Adrenal gland (tissue), 12 donors: ENCODE data around the gene STS. TPM values are rescaled to one million over a fixed set of nuclear protein-coding genes. Genes with fewer than 3 reads are reported as not detected.

ENCODE experiments used
- DNase-seq, 7 donors: peaks; one replicate each; pipeline ENCODE4 v3.0.0-alpha.2; 2019 to 2020
- H3K27ac ChIP-seq, 5 donors: fragments of 200-600 bp; sonication (generic) in 4 of 5; 1 replicate in 3 of 5; 2 replicates in 2 of 5; pipeline versions ENCODE4 v1.5.1 to v1.8.0; 2016 to 2020; ENCODE audit warnings: mild to moderate bottlenecking in 1 of 5
- H3K27me3 ChIP-seq: fragments of 200-600 bp; 2 replicates; pipeline ENCODE4 v1.8.0; 2021
- H3K36me3 ChIP-seq, 2 donors: fragments of 200-600 bp; replicated peaks in 1 of 2; 1 replicate in 1 of 2; 2 replicates in 1 of 2; pipeline versions ENCODE4 v1.5.1 to v1.8.0; 2018 to 2022
- H3K4me1 ChIP-seq, 2 donors: fragments of 200-600 bp; replicated peaks in 1 of 2; 1 replicate in 1 of 2; 2 replicates in 1 of 2; pipeline versions ENCODE4 v1.5.1 to v1.8.0; 2018 to 2021
- H3K4me3 ChIP-seq, 4 donors: fragments of 200-600 bp; sonication (generic) in 3 of 4; one replicate each; pipeline ENCODE4 v1.5.1; 2016 to 2018
- H3K9me3 ChIP-seq, 3 donors: fragments of 200-600 bp; sonication (generic) in 1 of 3; replicated peaks in 1 of 3; 1 replicate in 2 of 3; 2 replicates in 1 of 3; pipeline versions ENCODE4 v1.5.1 to v1.8.0; 2016 to 2021
- POLR2A ChIP-seq, 2 donors: fragments of 450-650 bp; IDR thresholded peaks; one replicate each; pipeline ENCODE4 v1.6.1; 2017; ENCODE audit warnings: antibody characterized with exemption in 2 of 2, mild to moderate bottlenecking in 2 of 2, moderate library complexity in 1 of 2
- WGBS, 4 donors: extraction: QIAGEN DNeasy Blood & Tissue Kit in 2 of 4; methylation state at CpG; one replicate each; pipeline versions ENCODE4 v1.1.5 to v1.1.7; 2013 to 2017; 5-methylcytosine and 5-hydroxymethylcytosine counted together
- intact Hi-C, 2 donors: fragments of 100-400 bp; cut with DNase I; formaldehyde crosslinking; loops; one replicate each; pipeline versions ENCODE4 v1.14.1 to v1.15.0; 2022 to 2023
- polyA plus RNA-seq, 3 donors: library from polyadenylated mRNA; stranded (reverse); fragments of 200-250 nt in 2 of 3; fragments of 350-450 nt in 1 of 3; fragmentation: Illumina TruSeq in 1 of 3; extraction: RNeasy Lipid Tissue Mini Kit (QIAGEN cat#74804) in 1 of 3; gene quantifications; one replicate each; pipeline ENCODE4 v1.2.3, GENCODE V29; 2013 to 2014
- total RNA-seq, 9 donors: library from RNA; depleted of rRNA in 4 of 9; stranded (reverse); fragments of >200 nt in 4 of 9; fragments of 120-200 nt in 1 of 9; fragmentation: NEBNext Ultra II Directional in 1 of 9; extraction: Animal tissue kit (Norgen Biotek cat#: 25700) in 1 of 9; gene quantifications; one replicate each; pipeline versions ENCODE4 v1.1.0 to v1.2.4, GENCODE V29; 2013 to 2023
- TF ChIP-seq, protein P1 (sequence below), 6 experiments: fragments of 450-650 bp in 4 of 6; fragments of 200-600 bp in 2 of 6; sonication (generic) in 1 of 6; IDR thresholded peaks; 1 replicate in 5 of 6; 2 replicates in 1 of 6; pipeline versions ENCODE4 v1.5.1 to v1.8.0; 2016 to 2021; ENCODE audit warnings: antibody characterized with exemption in 6 of 6, mild to moderate bottlenecking in 2 of 6, moderate library complexity in 1 of 6
- donor health status: healthy with polysubstance abuse.
- donor health status: Bipolar disorder and iron deficiency.
- donor health status: DM: yes; HTN: yes; CAD: no.
- donor health status: DM: no; HTN: no; CAD: no.
- donor health status: DM: no; HTN: no; CAD: no.
- donor health status: DM: yes; HTN: yes; CAD: no.

Gene STS
- total and polyA plus RNA-seq, 12 donors, result 1.4 to 12.2 (median 4.6) TPM

GRCh38 chrX:7117587-7117986 is 29.9 kb upstream of the STS start:
- WGBS, 4 donors, result 89 to 99% (median 95%) methylated on average over 3 of the region's 3 CpGs
- no peaks in the 10 kb centered on the region for H3K9me3 ChIP-seq
- DNase-seq, result no peak
- H3K27me3 ChIP-seq, result no peaks in the 10 kb centered on the region
- H3K4me3 ChIP-seq, result no peak overlapping the region
- peaks cover 6 to 20% of the 10 kb centered on the region in 2 donors for H3K4me1 ChIP-seq
- TF ChIP-seq, protein P1, sequence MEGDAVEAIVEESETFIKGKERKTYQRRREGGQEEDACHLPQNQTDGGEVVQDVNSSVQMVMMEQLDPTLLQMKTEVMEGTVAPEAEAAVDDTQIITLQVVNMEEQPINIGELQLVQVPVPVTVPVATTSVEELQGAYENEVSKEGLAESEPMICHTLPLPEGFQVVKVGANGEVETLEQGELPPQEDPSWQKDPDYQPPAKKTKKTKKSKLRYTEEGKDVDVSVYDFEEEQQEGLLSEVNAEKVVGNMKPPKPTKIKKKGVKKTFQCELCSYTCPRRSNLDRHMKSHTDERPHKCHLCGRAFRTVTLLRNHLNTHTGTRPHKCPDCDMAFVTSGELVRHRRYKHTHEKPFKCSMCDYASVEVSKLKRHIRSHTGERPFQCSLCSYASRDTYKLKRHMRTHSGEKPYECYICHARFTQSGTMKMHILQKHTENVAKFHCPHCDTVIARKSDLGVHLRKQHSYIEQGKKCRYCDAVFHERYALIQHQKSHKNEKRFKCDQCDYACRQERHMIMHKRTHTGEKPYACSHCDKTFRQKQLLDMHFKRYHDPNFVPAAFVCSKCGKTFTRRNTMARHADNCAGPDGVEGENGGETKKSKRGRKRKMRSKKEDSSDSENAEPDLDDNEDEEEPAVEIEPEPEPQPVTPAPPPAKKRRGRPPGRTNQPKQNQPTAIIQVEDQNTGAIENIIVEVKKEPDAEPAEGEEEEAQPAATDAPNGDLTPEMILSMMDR (IDR thresholded peaks at IDR 0.05), result no peak
- TF ChIP-seq POLR2A (IDR thresholded peaks at IDR 0.05), result no peak
- H3K27ac ChIP-seq, result no peak overlapping the region
- intact Hi-C loops, result no loop called here
- H3K36me3 ChIP-seq, result no peaks in the 10 kb centered on the region

- H3K27ac ChIP-seq, result no peak overlapping the region
- TF ChIP-seq, protein P1 (IDR thresholded peaks at IDR 0.05), result no peak
- no peak for TF ChIP-seq POLR2A (IDR thresholded peaks at IDR 0.05)
- 81 to 96% (median 89%) methylated on average over 7 of the region's 7 CpGs for WGBS, 4 donors
Measured at GRCh38 chrX:7119950-7120877, 27.3 kb upstream of the STS start.

DNA sequence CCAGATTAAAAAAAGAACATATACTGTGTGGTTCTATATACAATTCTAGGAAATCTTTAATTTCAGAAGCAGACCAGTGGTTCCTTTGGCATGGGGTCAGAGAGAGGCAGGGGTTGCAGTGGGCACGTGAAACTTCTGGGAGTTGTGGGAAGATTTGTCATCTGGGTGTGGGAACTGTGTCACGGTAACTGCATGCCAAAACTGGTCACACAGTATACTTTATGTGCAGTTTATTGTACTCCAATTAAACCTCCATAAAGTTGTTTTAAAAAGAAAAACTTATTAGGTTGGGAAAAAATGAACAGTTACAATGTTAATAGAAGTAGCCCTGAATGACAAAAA is 26.7 kb upstream of the STS start:
- TF ChIP-seq, protein P1 (IDR thresholded peaks at IDR 0.05), result no peak
- TF ChIP-seq POLR2A (IDR thresholded peaks at IDR 0.05), result no peak
- H3K36me3 ChIP-seq, result no peaks in the 10 kb centered on the region
- no peak overlapping the region for H3K27ac ChIP-seq
- no peaks in the 10 kb centered on the region for H3K27me3 ChIP-seq
- peaks cover 6 to 12% of the 10 kb centered on the region in 2 donors for H3K4me1 ChIP-seq
- no peak for DNase-seq
- WGBS, 4 donors, result 14 to 42% (median 29%) methylated on average over 2 of the region's 2 CpGs
- H3K4me3 ChIP-seq, result no peak overlapping the region
- intact Hi-C loops, result no loop called here
- H3K9me3 ChIP-seq, result no peaks in the 10 kb centered on the region

More at GRCh38 chrX:7119950-7120877, 27.3 kb upstream of the STS start:
- DNase-seq, result no peak
- peaks cover 6 to 16% of the 10 kb centered on the region in 2 donors for H3K4me1 ChIP-seq
- no peak overlapping the region for H3K4me3 ChIP-seq
- H3K27me3 ChIP-seq, result no peaks in the 10 kb centered on the region
- H3K9me3 ChIP-seq, result no peaks in the 10 kb centered on the region
- no peaks in the 10 kb centered on the region for H3K36me3 ChIP-seq
- intact Hi-C loops, result no loop called here

DNA sequence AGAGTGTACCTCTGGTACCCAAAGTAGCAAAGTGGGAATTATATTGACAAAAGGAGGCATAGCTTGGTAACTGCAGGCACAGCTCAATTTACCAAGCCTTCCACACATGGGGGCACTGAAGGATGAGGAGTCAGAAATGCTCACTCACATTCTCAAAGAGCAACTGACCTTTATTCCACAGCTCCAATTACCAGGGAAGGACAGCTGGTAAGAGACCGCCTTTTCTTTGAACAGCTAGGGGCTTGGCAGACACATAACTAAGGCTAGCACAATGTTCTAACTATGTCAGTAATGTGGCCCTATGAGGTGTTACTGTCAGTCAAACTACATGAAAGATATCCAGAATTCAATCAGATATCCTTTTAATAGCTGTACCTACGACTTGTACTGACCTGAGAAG is 20.5 kb upstream of the STS start:
- H3K27ac ChIP-seq, result no peak overlapping the region
- no peaks in the 10 kb centered on the region for H3K27me3 ChIP-seq
- H3K4me3 ChIP-seq, result no peak overlapping the region
- no peak for DNase-seq
- H3K9me3 ChIP-seq, result no peaks in the 10 kb centered on the region
- no peaks in the 10 kb centered on the region for H3K4me1 ChIP-seq
- no peaks in the 10 kb centered on the region for H3K36me3 ChIP-seq
- intact Hi-C loops, result no loop called here
- TF ChIP-seq POLR2A (IDR thresholded peaks at IDR 0.05), result no peak
- TF ChIP-seq, protein P1 (IDR thresholded peaks at IDR 0.05), result no peak
- 88 to 99% (median 92%) methylated on average over 2 of the region's 2 CpGs for WGBS, 4 donors
